ENCODE data around the gene B3GLCT. TPM values are rescaled to one million over a fixed set of nuclear protein-coding genes. Genes with fewer than 3 reads are reported as not detected.
"Not testable (repeated sequence)": the region's sequence is repeated elsewhere in the genome, so short reads cannot be mapped to it uniquely, and the experiment has no call there.

The B3GLCT gene
- total RNA-seq (2014; rRNA removed; shearing (Covaris generic)): 18.3 and 18.8 TPM in 2 replicates

DNA sequence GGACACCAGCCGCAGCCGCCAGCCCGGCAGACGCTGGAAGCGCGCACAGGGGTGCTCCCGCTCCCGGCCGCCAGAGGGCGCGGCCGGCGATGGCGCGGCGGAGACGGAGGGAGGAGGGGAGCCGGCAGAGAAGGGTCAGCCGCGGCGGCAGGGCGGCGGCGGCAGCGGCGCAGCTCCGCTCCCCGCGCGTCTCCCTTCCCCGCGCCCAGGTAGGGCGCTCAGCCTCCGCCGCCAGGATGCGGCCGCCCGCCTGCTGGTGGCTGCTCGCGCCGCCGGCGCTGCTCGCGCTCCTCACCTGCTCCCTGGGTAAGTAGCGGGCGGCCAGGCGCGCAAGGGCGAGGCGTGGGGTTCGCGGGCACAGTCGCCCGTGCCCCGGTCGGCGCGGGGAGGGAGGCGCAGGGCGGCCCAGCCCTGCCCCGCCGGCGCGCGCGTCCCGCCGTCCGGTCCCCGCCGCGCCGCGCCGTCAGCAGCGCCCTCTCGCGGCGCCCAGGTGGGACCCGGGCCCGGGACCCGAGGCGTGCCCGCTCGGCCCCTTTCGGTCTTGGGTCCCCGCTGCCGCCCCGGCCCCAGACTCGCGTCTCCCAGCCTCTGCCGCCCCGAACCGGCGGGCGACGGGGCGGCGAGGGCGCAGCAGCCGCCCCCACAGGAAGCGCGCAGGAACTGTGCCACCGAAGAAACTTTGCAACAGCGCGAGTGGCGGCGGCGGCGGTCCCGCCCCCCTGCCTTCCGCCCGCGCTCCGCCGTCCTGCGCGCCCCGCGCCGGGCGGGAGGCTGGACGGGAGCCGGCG, at the start of gene B3GLCT:
TSS of gene B3GLCT (plus strand) at position 127 of the 788 bp plus-strand sequence. CDS start at position 237, 110 bp downstream.
- DNase-seq (ENCODE audit: low read depth): peak; percentile 70

- DNase-seq (ENCODE audit: low read depth): no peak
Measured at GRCh38 chr13:31150315-31150985, 49.3 kb upstream of the B3GLCT start.

DNA sequence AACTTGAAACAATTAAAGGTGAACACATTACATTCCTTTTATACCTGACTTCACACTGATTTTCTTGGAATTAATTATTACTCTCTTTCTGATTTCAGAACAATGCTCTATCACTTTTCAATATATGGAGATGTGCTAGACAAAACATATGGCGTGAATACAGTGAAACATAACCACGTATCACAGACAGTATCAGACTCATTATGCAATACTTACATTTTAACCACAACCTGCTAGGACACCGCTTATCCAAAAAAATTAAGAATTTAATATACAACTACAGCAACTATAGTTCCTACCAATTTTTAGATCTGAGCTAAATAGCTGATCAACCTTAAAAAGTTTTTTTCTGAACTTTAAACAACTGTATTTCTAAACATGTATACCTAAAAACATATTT, 47.9 kb upstream of the B3GLCT start:
- DNase-seq (ENCODE audit: low read depth): no peak

DNA sequence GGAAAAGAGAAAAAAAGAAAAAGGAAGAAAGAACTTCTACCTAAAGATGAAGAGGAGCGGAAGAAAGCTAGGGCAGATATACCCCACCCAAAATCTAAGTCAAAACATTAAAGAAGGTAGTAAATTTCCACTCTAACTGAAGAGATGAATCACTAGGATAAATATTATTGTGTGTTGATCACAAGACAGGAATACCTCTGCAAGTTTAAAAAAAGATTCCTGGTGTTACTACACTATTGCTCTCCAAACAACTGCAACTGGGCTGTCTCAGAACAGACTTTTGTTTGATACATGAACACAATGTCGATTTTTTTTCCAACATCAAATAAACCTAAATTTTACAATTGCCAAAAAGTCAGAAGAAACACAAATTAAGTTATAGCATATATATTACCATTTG, 44.8 kb upstream of the B3GLCT start:
- DNase-seq (ENCODE audit: low read depth): no peak

DNA sequence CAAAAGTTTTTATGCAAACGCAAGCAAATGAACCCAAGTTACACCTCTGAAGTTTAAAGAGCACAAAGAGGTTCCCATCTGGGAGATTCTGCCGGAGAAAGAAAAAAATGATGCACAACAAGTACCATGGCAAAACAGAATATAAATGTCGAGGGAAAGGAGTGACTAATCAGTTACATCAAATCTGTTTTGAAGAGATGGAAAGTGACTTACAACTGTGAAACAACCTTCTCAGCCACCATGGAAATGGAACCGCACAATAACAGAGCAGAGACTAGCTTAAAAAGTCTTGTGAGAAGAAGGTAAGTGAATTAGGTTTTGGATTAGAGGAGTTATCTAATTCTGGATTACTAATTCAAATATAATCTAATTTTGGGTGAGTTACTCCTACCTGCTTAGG, 40.5 kb upstream of the B3GLCT start:
- peak; percentile 4 for DNase-seq (ENCODE audit: low read depth)

DNA sequence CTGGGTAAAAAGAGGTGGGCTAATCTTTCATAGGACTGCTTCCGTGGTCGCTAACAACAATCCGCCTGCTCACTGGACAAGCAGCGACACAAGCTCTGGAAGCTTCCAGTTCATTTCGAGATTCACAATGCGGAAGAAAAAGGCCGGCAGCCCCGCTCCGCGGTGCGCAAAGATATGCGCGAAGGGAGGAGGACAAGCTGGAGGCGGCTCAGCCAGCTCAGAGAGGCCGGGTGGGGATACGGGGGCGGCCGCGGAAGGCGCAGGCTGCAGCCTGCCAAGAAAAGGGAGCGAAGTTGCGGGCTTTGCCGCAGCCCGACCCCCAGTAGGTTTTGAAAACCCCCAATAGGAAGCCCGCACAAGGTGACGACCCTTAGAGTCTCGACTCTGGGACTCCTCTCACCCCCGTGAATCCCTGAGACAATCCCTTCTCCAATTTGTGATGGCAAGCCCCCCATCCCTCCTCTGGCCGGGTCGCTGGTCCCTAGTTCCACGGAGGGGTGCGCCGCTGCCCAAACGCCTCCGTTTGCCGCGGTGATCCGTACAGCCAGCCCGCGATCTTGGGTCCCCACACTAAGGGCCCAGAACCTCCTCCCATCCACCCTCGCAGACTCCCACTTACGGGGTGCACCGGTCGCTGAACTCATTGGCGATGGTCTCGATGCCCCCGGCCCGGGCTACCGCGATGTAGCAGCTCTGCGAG, 38.8 kb upstream of the B3GLCT start:
- DNase-seq (ENCODE audit: low read depth): peak; percentile 67

DNA sequence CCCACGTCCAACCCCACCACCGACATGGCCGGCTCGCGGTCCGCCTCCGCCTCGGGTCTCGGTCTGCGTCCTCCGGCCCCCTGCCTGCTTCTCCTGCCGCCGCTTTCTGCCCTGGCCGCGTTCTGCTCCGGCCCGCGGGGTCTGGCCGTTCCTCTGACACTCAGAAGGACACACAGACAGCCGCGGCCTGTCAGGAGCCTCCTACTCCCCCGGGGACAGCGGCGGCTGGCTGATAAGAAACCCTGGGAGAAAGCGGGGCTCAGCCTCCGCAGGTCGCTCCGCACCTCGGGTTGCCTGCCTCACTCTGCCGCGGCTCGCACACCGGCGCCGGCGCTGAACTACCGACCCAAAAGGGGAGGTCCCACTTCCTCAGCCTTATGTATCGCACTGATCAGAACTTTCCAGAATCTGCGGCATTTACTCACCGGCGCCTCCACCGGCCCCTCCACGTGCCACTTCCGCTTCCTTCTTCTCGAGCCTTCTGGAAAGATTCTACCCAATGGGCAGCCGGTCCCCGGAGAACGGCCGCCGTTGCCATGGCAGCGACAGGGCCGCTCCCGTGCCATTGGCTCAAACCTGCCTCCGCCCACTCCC, 38.1 kb upstream of the B3GLCT start, which contains the start of gene HSPH1:
TSS of gene HSPH1 (minus strand) at position 348 of the 594 bp plus-strand sequence. CDS start at position 26, 322 bp downstream.
- peak; percentile 96 for DNase-seq (ENCODE audit: low read depth)

DNA sequence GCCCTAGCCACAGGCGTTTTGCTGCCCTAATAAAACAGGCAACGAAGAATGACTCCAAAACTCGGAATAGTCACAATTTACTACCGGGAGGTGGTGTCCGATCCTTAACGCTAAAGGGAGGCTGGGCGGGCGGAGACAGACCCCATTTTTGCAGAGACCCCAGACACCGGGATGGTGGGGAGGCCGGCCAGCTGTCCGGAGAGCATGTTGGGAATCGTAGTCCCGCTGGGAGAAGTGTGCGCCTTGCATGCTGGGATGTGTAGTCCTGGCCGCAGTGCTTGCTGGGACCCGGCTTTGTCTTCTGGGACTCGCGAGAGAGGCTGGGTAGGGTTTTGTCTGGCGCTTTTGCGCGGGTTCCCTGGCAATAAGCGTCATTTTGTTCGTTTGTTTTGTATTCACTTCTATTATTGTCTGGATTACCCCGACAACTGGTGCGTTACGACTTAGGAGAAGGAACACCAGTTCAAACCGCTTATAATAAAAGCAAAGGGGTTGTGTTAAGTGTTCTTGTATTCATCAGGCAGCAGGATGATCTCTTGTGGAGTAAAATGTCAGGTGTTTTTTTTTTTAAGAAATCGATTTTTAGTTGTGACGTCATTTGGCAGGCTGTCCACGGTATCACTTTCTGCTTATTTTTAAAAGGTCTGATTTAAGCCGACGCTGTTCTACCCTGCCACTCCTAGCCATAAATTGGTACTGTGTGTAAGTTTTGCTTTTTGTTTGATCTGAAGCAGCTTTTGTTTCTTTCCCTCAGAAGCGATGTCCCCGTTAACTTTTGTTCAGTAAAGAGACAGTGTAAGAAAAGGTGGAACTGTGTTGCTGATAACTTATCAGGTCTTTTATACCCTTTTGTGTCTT, 37.4 kb upstream of the B3GLCT start:
- peak; percentile 96 for DNase-seq (ENCODE audit: low read depth)

DNA sequence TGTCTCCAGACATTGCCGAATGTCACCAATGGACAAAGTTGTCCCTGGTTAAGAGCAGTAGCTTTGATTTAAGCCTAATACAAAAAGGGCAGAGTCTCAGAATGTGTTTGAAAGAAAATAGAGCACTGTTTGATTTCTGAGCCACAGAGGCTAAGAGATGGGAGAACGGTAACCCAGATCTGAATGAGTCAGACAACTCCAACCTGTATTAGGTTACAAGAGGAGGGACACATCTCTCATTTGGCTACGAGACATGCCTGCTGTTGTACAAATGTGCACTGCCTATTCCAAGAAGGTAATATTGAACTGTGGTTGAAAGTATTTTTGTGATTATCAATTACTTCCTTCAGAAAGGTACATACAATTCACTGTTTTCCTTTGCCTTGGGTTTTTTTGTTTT, 33.2 kb upstream of the B3GLCT start:
- DNase-seq (ENCODE audit: low read depth): no peak

DNA sequence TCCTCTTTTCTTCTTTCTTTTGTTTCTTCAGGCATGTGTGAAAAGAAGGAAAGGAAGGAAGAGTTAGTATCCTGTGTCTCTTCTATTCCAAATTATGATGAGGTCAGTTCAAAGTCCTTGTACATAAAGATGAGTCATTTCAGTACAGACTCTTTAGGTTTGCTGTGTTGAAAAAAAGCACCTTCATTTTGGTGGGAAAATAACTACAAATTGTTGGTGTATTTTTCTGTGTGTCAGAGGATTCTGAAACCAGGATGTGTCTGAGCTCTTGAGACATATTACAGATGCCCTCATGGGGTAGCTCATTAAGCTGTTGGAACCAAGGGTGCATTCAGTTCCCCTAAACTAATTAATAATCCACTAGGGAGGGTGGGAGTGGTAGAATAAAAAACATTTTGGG, 32.3 kb upstream of the B3GLCT start:
- DNase-seq (ENCODE audit: low read depth): no peak

DNA sequence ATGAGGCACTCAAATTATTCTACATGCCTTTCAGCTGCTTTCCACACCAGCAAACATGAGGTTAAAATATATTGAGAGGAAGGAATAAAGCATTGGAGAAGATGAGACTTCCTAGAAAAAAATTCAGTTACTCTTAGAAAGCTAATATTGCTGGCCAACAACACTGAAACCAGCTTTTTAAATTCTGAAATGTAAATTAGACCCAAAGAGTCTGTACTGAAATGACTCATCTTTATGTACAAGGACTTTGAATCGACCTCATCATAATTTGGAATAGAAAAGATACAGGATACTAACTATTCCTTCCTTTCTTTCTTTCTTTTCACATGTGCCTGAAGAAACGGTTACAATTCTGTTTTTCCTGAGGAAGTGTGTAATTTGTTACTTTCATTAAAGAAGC, 31.6 kb upstream of the B3GLCT start:
- no peak for DNase-seq (ENCODE audit: low read depth)

GRCh38 chr13:31168736-31169135, 31.0 kb upstream of the B3GLCT start:
- no peak for DNase-seq (ENCODE audit: low read depth)

GRCh38 chr13:31172001-31172400, 27.8 kb upstream of the B3GLCT start:
- DNase-seq (ENCODE audit: low read depth): peak; percentile 20

GRCh38 chr13:31172535-31172934, 27.2 kb upstream of the B3GLCT start:
- peak; percentile 80 for DNase-seq (ENCODE audit: low read depth)

DNA sequence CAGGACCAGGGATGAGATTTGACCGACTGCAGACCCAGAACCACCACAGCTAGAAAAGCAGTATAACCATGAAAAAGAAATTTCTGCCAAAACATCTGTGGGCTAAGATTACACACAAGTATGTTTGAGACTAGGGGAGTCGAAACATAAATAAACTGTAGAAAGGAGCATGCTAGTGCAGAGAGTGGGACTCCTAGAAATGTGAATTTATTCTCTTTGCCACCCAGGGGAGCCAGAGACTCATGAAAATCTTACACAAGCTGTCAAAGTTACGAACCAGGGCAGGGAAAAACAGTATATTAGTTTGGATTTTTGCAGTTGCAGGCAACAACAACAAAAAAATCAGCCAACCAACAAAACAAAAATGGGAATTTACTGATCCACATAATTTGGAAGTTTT, 25.8 kb upstream of the B3GLCT start:
- peak; percentile 3 for DNase-seq (ENCODE audit: low read depth)

DNA sequence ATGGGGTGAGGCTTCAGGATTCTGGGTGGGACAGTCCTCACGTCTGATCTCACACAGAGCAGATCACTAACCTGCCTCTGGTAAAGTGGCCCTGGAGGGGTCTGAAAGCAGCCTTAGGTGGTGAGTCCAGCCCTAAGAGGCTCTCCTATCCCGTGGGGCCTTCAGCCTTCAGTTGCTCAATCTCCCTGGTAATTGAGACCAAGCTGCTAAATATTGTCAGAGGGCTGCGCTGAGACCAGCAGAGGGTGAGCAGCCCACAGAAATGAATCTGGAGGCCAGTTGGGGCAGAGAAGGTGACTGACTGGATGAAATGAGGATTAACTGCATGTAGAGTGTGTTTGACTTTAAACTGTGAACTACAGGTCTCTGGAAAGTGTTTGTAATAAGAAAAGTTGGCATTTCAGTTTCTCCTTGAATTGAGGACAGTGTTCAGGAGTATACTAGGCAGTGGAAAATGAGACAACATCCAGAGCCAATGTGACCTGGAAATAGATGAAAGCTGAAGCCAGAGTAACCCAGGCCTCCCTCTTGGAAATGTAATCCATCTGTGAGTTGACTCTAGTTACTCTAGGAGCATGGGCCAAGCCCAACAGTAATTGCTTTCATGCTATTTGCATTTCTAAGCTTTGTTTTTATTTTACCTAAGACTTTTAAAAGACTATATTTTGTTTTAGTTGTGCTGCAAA, 23.8 kb upstream of the B3GLCT start:
- DNase-seq (ENCODE audit: low read depth): no peak

GRCh38 chr13:31177813-31178495, 21.8 kb upstream of the B3GLCT start:
- DNase-seq (ENCODE audit: low read depth): not testable (repeated sequence)

DNA sequence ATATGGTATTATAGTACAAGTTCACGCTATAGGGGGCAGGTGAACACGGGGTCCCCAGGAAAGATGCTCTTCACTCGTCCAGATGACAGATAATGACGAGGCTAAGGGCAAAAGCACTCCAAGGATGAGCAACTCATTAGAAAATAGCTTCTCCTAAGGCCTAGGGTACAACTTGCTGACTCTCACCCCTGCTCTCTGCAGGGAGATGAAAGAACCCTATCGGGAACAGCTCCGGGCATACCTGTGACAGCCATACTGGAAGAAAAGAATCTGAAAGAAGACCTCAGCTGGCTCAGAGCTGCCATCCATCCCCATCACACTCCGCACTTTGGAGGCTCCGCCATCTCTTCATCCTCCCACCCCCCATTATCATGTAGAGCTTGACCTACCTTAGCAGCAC, 20.5 kb upstream of the B3GLCT start:
- DNase-seq (ENCODE audit: low read depth): no peak

- no peak for DNase-seq (ENCODE audit: low read depth)
Measured at GRCh38 chr13:31179754-31180153, 20.0 kb upstream of the B3GLCT start.

GRCh38 chr13:31182987-31183386, 16.8 kb upstream of the B3GLCT start:
- DNase-seq (ENCODE audit: low read depth): no peak
